Endothelial cell (in vitro differentiated cells): ENCODE results near the gene AUTS2. TPM values are rescaled to one million over a fixed set of nuclear protein-coding genes. Genes with fewer than 3 reads are reported as not detected.

Source experiments
- DNase-seq: peaks from one replicate; pipeline ENCODE4 v3.0.0; 2021; ENCODE audit warnings: low spot score
- H3K27ac Mint-ChIP-seq: one replicate; pipeline ENCODE4 v1.8.0; 2021; ENCODE audit warnings: mixed read lengths, inconsistent platforms; ENCODE audit not compliant: unreplicated experiment
- H3K27me3 Mint-ChIP-seq: one replicate; pipeline ENCODE4 v1.8.0; 2021; ENCODE audit warnings: mild to moderate bottlenecking, moderate library complexity, mixed read lengths, inconsistent platforms; ENCODE audit not compliant: unreplicated experiment
- H3K36me3 Mint-ChIP-seq: one replicate; pipeline ENCODE4 v1.8.0; 2021; ENCODE audit warnings: mild to moderate bottlenecking, low read depth, mixed read lengths, inconsistent platforms; ENCODE audit not compliant: unreplicated experiment
- H3K4me1 Mint-ChIP-seq: one replicate; pipeline ENCODE4 v1.8.0; 2021; ENCODE audit warnings: mild to moderate bottlenecking, mixed read lengths, inconsistent platforms; ENCODE audit not compliant: unreplicated experiment
- H3K4me3 Mint-ChIP-seq: one replicate; pipeline ENCODE4 v1.8.0; 2021; ENCODE audit warnings: mild to moderate bottlenecking, mixed read lengths, inconsistent platforms; ENCODE audit not compliant: unreplicated experiment
- H3K9me3 Mint-ChIP-seq: one replicate; pipeline ENCODE4 v1.8.0; 2021; ENCODE audit warnings: mixed read lengths, inconsistent platforms; ENCODE audit not compliant: unreplicated experiment
- CTCF ChIP-seq: fragments of 200-600 bp; sonication (generic); IDR thresholded peaks from one replicate; pipeline ENCODE4 v1.5.0; 2021; ENCODE audit warnings: antibody characterized with exemption; ENCODE audit not compliant: unreplicated experiment
- total RNA-seq: library from RNA; stranded (reverse); fragmentation: NEBNext Ultra II Directional; extraction: Animal tissue kit (Norgen Biotek cat#: 25700); gene quantifications from one replicate; pipeline ENCODE4 v1.2.1, GENCODE V29; 2021; ENCODE audit not compliant: unreplicated experiment

The AUTS2 gene
- total RNA-seq, 1 donor from 2014 or later: 103 TPM

DNA sequence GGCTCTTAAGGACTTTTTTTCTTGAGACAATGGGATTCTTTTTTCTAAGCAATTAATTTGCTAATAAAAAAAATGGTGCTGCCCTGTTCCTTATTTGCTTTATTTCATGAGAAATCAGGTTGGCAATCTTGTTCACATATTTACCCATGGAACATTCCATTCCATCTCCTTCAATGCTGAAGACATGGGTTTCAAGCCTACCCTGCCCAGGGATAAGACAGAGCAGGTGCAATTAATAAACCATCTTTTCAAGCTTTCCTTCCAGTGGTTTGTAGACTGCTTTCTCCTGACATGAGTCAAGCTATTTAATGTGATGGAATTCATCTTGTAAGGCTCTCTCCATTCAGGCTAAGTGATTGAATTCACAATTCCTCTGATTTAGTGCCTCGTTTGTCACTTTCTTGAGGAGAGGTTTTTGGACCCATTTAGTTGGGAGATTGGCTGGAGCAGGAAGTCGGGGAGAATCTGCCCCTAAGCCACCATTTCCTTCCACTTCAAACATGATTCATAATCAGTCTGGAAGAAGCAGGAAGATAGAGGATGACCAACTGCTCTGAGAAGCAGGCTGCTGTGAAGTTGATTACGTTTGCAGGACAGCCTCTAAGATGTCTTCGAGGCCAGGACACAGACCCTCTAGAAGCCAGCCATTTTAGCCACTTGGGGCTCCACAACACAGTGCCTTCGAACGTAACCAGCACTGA, 981.3 kb downstream of the AUTS2 start:
- Mint-ChIP-seq H3K36me3 (no peaks in the 10 kb centered on the region), H3K27ac (no peak overlapping the region), H3K9me3 (no peaks in the 10 kb centered on the region), H3K27me3 (peaks cover 5% of the 10 kb centered on the region), H3K4me3 (no peak overlapping the region), H3K4me1 (peaks cover 45% of the 10 kb centered on the region)
- no peak for DNase-seq
- no peak for TF ChIP-seq CTCF

- Mint-ChIP-seq H3K27ac (no peak overlapping the region), H3K4me1 (peaks cover 45% of the 10 kb centered on the region), H3K27me3 (peaks cover 5% of the 10 kb centered on the region), H3K4me3 (no peak overlapping the region), H3K36me3 (no peaks in the 10 kb centered on the region), H3K9me3 (no peaks in the 10 kb centered on the region)
- no peak for TF ChIP-seq CTCF
- DNase-seq: no peak
Observed at GRCh38 chr7:70580161-70580560, 981.9 kb downstream of the AUTS2 start.

DNA sequence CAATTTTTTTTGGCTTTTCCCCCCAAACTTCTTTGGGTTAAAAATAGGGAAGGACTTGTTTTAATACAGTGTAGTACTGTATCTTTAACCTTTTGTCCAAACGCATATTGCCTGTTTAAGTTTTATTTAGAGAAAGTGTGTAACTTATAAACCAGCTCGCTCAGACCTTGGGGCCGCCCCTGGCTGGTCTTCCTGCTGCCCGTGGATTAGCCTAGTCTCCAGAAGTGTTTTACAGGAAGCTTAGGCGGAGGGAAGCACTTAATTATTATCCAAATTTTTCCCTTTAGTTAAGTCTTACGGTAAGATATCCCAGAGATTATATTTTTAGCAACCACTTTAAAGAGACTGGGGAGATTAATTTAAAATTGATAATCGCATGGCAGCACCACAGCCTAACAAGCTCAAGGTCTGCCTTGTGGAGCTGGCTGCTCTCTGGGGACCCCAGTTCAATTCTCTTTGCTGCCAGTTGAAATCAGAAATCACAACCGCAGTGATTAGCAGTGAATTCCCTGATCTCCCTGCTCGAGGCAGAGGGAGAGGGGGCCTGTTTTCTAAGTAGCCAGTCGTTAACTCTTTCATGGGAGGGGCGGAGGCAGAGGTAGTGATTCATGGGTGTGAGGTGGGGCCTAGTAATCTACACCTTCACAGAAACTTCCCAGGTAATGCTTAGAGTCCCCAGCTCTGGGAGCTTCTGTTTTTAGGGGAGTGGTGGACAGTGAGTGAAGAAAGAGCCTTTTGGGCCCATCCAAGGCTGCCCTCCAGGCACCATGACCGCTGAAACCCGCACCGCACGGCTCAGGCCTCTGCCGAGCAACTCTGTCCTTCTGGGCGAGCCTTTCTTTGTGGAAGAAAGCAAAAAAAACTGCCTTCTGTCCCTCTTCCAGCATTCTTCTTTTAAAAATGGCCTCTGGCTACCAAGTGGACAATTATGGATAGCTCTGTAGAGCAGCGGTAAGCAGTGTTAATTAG, 984.9 kb downstream of the AUTS2 start:
- Mint-ChIP-seq H3K36me3 (no peaks in the 10 kb centered on the region), H3K4me1 (peaks cover 62% of the 10 kb centered on the region), H3K27ac (no peak overlapping the region), H3K4me3 (no peak overlapping the region), H3K9me3 (no peaks in the 10 kb centered on the region), H3K27me3 (peaks cover 2% of the 10 kb centered on the region)
- no peak for TF ChIP-seq CTCF
- no peak for DNase-seq

- TF ChIP-seq CTCF: no peak
- H3K27ac Mint-ChIP-seq: no peak overlapping the region
- peaks cover 2% of the 10 kb centered on the region for H3K27me3 Mint-ChIP-seq
- H3K4me3 Mint-ChIP-seq: no peak overlapping the region
- no peaks in the 10 kb centered on the region for H3K9me3 Mint-ChIP-seq
- no peaks in the 10 kb centered on the region for H3K36me3 Mint-ChIP-seq
- peaks cover 62% of the 10 kb centered on the region for H3K4me1 Mint-ChIP-seq
- DNase-seq: no peak
Observed at GRCh38 chr7:70583965-70584883, 985.9 kb downstream of the AUTS2 start.
